ENCODE data around the gene PSMD4. TPM values are rescaled to one million over a fixed set of nuclear protein-coding genes. Genes with fewer than 3 reads are reported as not detected.

PSMD4 gene
- total RNA-seq, 5 donors from 2014 or later (not counting 1 experiment from before 2014, with no cell fraction given) = 68.1 to 150 (median 133) TPM

- H3K4me3 Mint-ChIP-seq = no peak overlapping the region
- no peak for DNase-seq
- H3K27ac ChIP-seq (ENCODE audit: low read length) = no peak overlapping the region
- no peak overlapping the region for H3K4me3 ChIP-seq (ENCODE audit: control insufficient read depth in 1 of 2, extremely low read depth in 1 of 2, low read length in 1 of 2)
- H3K9me3 ChIP-seq = no peaks in the 10 kb centered on the region
- no peaks in the 10 kb centered on the region for H3K27me3 Mint-ChIP-seq
- H3K36me3 Mint-ChIP-seq = peaks cover 21% of the 10 kb centered on the region
- no peaks in the 10 kb centered on the region for H3K9me3 Mint-ChIP-seq
- no peak for ATAC-seq (replicated peaks in 1 of 4)
- peaks cover 2 to 39% of the 10 kb centered on the region in 2 experiments for H3K4me1 ChIP-seq (ENCODE audit: control insufficient read depth in 1 of 2, extremely low read depth in 1 of 2, insufficient read depth in 2 of 2, low read length in 2 of 2)
- H3K27ac Mint-ChIP-seq = peak overlapping the region; percentile 11 to 49
- H3K36me3 ChIP-seq (ENCODE audit: control insufficient read depth in 2 of 2, extremely low read depth in 1 of 2, insufficient read depth in 1 of 2, low read length in 1 of 2) = peaks cover 27 to 57% of the 10 kb centered on the region in 2 donors
- 90% methylated on average over 7 of the region's 10 CpGs for WGBS (ENCODE audit: insufficient coverage)
- no peaks in the 10 kb centered on the region for H3K27me3 ChIP-seq (replicated peaks in 1 of 2; ENCODE audit: control insufficient read depth in 2 of 2, extremely low read depth in 1 of 2, insufficient read depth in 2 of 2, low read length in 1 of 2)
- ChIA-PET CTCF (interaction anchor here in 1 of 2 donors (0.6 kb wide), 1 partner anchor 112 kb away, joined by 3 read pairs; the partner anchor contains the start of gene PSMB4), POLR2A (no interaction called here)
- peaks cover 37 to 41% (median 39%) of the 10 kb centered on the region in 3 donors for H3K4me1 Mint-ChIP-seq
Measured at GRCh38 chr1:151286619-151287340, 32.2 kb downstream of the PSMD4 start.

- Histone ChIP-seq H3K9me3 (no peaks in the 10 kb centered on the region), H3K27me3 (replicated peaks in 1 of 2; ENCODE audit: control insufficient read depth in 2 of 2, extremely low read depth in 1 of 2, insufficient read depth in 2 of 2, low read length in 1 of 2) (no peaks in the 10 kb centered on the region), H3K4me3 (ENCODE audit: control insufficient read depth in 1 of 2, extremely low read depth in 1 of 2, low read length in 1 of 2) (no peak overlapping the region), H3K36me3 (ENCODE audit: control insufficient read depth in 2 of 2, extremely low read depth in 1 of 2, insufficient read depth in 1 of 2, low read length in 1 of 2) (peaks cover 27 to 61% of the 10 kb centered on the region in 2 donors), H3K27ac (ENCODE audit: low read length) (no peak overlapping the region), H3K4me1 (ENCODE audit: control insufficient read depth in 1 of 2, extremely low read depth in 1 of 2, insufficient read depth in 2 of 2, low read length in 2 of 2) (peaks cover 2 to 39% of the 10 kb centered on the region in 2 experiments)
- Mint-ChIP-seq H3K4me3 (no peak overlapping the region), H3K36me3 (peaks cover 21% of the 10 kb centered on the region), H3K27me3 (no peaks in the 10 kb centered on the region), H3K4me1 (peaks cover 37 to 41% (median 39%) of the 10 kb centered on the region in 3 donors), H3K9me3 (no peaks in the 10 kb centered on the region), H3K27ac (peak overlapping the region in 1 of 2 donors; percentile 11)
- ChIA-PET CTCF (interaction anchor here in 1 of 2 donors (0.6 kb wide), 1 partner anchor 112 kb away, joined by 3 read pairs; the partner anchor contains the start of gene PSMB4), POLR2A (no interaction called here)
- ATAC-seq (replicated peaks in 1 of 4) (no peak), DNase-seq (no peak)
- WGBS (ENCODE audit: insufficient coverage) = 90% methylated on average over 6 of the region's 7 CpGs
Measured at GRCh38 chr1:151287341-151287699, 32.8 kb downstream of the PSMD4 start.

- Mint-ChIP-seq H3K36me3 (peaks cover 26% of the 10 kb centered on the region), H3K27ac (no peak overlapping the region), H3K4me3 (no peak overlapping the region), H3K27me3 (no peaks in the 10 kb centered on the region), H3K4me1 (peaks cover 37 to 41% (median 37%) of the 10 kb centered on the region in 3 donors), H3K9me3 (no peaks in the 10 kb centered on the region)
- ChIA-PET POLR2A (no interaction called here), CTCF (no interaction called here)
- no peak overlapping the region for H3K4me3 ChIP-seq (ENCODE audit: control insufficient read depth in 1 of 2, extremely low read depth in 1 of 2, low read length in 1 of 2)
- H3K36me3 ChIP-seq (ENCODE audit: control insufficient read depth in 2 of 2, extremely low read depth in 1 of 2, insufficient read depth in 1 of 2, low read length in 1 of 2) = peaks cover 30 to 68% of the 10 kb centered on the region in 2 donors
- no peak overlapping the region for H3K27ac ChIP-seq (ENCODE audit: low read length)
- no peaks in the 10 kb centered on the region for H3K27me3 ChIP-seq (replicated peaks in 1 of 2; ENCODE audit: control insufficient read depth in 2 of 2, extremely low read depth in 1 of 2, insufficient read depth in 2 of 2, low read length in 1 of 2)
- ATAC-seq (replicated peaks in 1 of 4) (no peak), DNase-seq (no peak)
- H3K4me1 ChIP-seq (ENCODE audit: control insufficient read depth in 1 of 2, extremely low read depth in 1 of 2, insufficient read depth in 2 of 2, low read length in 2 of 2) = peaks cover 2 to 40% of the 10 kb centered on the region in 2 experiments
- WGBS (ENCODE audit: insufficient coverage) = 94% methylated on average over 18 of the region's 22 CpGs
- no peaks in the 10 kb centered on the region for H3K9me3 ChIP-seq
Measured at GRCh38 chr1:151287767-151288500, 33.4 kb downstream of the PSMD4 start.

- 87% methylated on average over 6 of the region's 14 CpGs for WGBS (ENCODE audit: insufficient coverage)
- Histone ChIP-seq H3K4me1 (ENCODE audit: control insufficient read depth in 1 of 2, extremely low read depth in 1 of 2, insufficient read depth in 2 of 2, low read length in 2 of 2) (peaks cover 0 to 34% of the 10 kb centered on the region in 2 experiments), H3K36me3 (ENCODE audit: control insufficient read depth in 2 of 2, extremely low read depth in 1 of 2, insufficient read depth in 1 of 2, low read length in 1 of 2) (peaks cover 36 to 73% of the 10 kb centered on the region in 2 donors), H3K4me3 (ENCODE audit: control insufficient read depth in 1 of 2, extremely low read depth in 1 of 2, low read length in 1 of 2) (no peak overlapping the region), H3K27me3 (replicated peaks in 1 of 2; ENCODE audit: control insufficient read depth in 2 of 2, extremely low read depth in 1 of 2, insufficient read depth in 2 of 2, low read length in 1 of 2) (no peaks in the 10 kb centered on the region), H3K9me3 (no peaks in the 10 kb centered on the region), H3K27ac (ENCODE audit: low read length) (no peak overlapping the region)
- POLR2A ChIA-PET = no interaction called here
- Mint-ChIP-seq H3K9me3 (no peaks in the 10 kb centered on the region), H3K4me3 (no peak overlapping the region), H3K4me1 (peaks cover 32 to 38% (median 33%) of the 10 kb centered on the region in 3 donors), H3K27me3 (no peaks in the 10 kb centered on the region), H3K36me3 (peaks cover 29% of the 10 kb centered on the region), H3K27ac (peak overlapping the region; percentile 21 to 64)
- CTCF ChIA-PET = no interaction called here
- ATAC-seq (replicated peaks in 1 of 4) (no peak), DNase-seq (no peak)
Measured at GRCh38 chr1:151288502-151288901, 34.0 kb downstream of the PSMD4 start.

- DNase-seq (no peak), ATAC-seq (replicated peaks in 1 of 4) (no peak)
- Mint-ChIP-seq H3K4me1 (peaks cover 24 to 30% (median 25%) of the 10 kb centered on the region in 3 donors), H3K36me3 (peaks cover 37% of the 10 kb centered on the region), H3K27ac (peak overlapping the region in 1 of 2 donors; percentile 64), H3K27me3 (no peaks in the 10 kb centered on the region), H3K9me3 (no peaks in the 10 kb centered on the region), H3K4me3 (no peak overlapping the region)
- WGBS (ENCODE audit: insufficient coverage) = 86% methylated on average over 10 of the region's 18 CpGs
- peaks cover 0 to 26% of the 10 kb centered on the region in 2 experiments for H3K4me1 ChIP-seq (ENCODE audit: control insufficient read depth in 1 of 2, extremely low read depth in 1 of 2, insufficient read depth in 2 of 2, low read length in 2 of 2)
- H3K36me3 ChIP-seq (ENCODE audit: control insufficient read depth in 2 of 2, extremely low read depth in 1 of 2, insufficient read depth in 1 of 2, low read length in 1 of 2) = peaks cover 44 to 81% of the 10 kb centered on the region in 2 donors
- H3K9me3 ChIP-seq = no peaks in the 10 kb centered on the region
- H3K27me3 ChIP-seq (replicated peaks in 1 of 2; ENCODE audit: control insufficient read depth in 2 of 2, extremely low read depth in 1 of 2, insufficient read depth in 2 of 2, low read length in 1 of 2) = no peaks in the 10 kb centered on the region
- POLR2A ChIA-PET = no interaction called here
- no peak overlapping the region for H3K4me3 ChIP-seq (ENCODE audit: control insufficient read depth in 1 of 2, extremely low read depth in 1 of 2, low read length in 1 of 2)
- CTCF ChIA-PET = no interaction called here
- no peak overlapping the region for H3K27ac ChIP-seq (ENCODE audit: low read length)
Measured at GRCh38 chr1:151289080-151289935, 34.8 kb downstream of the PSMD4 start.

Data from T-cell (primary cell).